ENCODE data around the gene VDR. TPM values are rescaled to one million over a fixed set of nuclear protein-coding genes. Genes with fewer than 3 reads are reported as not detected.

VDR gene
- total RNA-seq, 2 experiments from 2014 or later: 108 to 124 TPM

DNA sequence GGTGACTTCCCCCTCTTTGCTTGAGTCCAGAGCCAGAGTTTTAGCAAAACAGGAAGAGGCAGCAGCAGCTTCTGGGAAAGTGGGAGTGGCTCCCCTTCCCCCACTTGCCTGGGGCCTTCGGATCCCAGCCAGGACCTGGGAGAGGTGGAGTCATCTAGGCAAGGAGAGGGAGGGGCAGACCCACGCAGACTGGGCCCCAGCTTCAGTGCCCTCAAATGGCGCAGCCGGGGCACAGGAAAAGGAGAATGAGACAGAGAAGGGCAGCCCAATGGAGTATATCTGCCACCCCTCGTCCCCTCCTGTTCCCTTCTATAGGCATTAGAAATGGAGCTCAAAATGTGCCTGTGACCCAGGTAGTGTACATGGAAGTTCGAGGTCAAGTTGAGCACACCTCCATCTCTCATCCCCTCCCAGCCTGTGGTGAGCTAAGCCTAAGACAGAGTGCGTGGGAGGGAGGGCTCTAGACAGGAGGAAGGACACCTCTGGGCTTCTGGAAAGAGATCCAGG is 75.8 kb downstream of the VDR start:
- Mint-ChIP-seq H3K27me3 (no peaks in the 10 kb centered on the region), H3K9me3 (ENCODE audit: low read depth) (no peaks in the 10 kb centered on the region), H3K27ac (peak overlapping the region; percentile 92), H3K36me3 (ENCODE audit: low read depth) (peaks cover 2% of the 10 kb centered on the region), H3K4me3 (peak overlapping the region; percentile 71), H3K4me1 (peaks cover 91% of the 10 kb centered on the region)
- intact Hi-C loops (cut with DNase I, micrococcal nuclease): no loop called here
- POLR2A ChIA-PET: interaction anchor here (0.6 to 2.5 kb wide), 4 partner anchors 10 to 439 kb away, joined by 3 to 21 read pairs (median 3); no protein-coding TSS in a partner anchor
- DNase-seq: peak; percentile 55
- no peak for ATAC-seq
- CTCF ChIA-PET: interaction anchor here (0.7 to 14.5 kb wide), 11 partner anchors 9 to 253 kb away, joined by 3 to 303 read pairs (median 3); partner anchors contain the start of gene HDAC7

- DNase-seq: no peak
- ATAC-seq: no peak
- intact Hi-C loops (cut with DNase I, micrococcal nuclease): no loop called here
- H3K9me3 Mint-ChIP-seq (ENCODE audit: low read depth): no peaks in the 10 kb centered on the region
- peaks cover 91% of the 10 kb centered on the region for H3K4me1 Mint-ChIP-seq
- ChIA-PET CTCF (interaction anchor here (0.6 to 14.5 kb wide), 10 partner anchors 9 to 795 kb away, joined by 3 to 303 read pairs (median 4); partner anchors contain the start of gene HDAC7), POLR2A (interaction anchor here (0.8 to 2.5 kb wide), 2 partner anchors 9 to 14 kb away, joined by 3 to 21 read pairs; no protein-coding TSS in a partner anchor)
- peak overlapping the region; percentile 92 for H3K27ac Mint-ChIP-seq
- H3K4me3 Mint-ChIP-seq: peak overlapping the region; percentile 71
- no peaks in the 10 kb centered on the region for H3K27me3 Mint-ChIP-seq
- H3K36me3 Mint-ChIP-seq (ENCODE audit: low read depth): peaks cover 2% of the 10 kb centered on the region
Measured at GRCh38 chr12:47828008-47828975, 76.5 kb downstream of the VDR start.

DNA sequence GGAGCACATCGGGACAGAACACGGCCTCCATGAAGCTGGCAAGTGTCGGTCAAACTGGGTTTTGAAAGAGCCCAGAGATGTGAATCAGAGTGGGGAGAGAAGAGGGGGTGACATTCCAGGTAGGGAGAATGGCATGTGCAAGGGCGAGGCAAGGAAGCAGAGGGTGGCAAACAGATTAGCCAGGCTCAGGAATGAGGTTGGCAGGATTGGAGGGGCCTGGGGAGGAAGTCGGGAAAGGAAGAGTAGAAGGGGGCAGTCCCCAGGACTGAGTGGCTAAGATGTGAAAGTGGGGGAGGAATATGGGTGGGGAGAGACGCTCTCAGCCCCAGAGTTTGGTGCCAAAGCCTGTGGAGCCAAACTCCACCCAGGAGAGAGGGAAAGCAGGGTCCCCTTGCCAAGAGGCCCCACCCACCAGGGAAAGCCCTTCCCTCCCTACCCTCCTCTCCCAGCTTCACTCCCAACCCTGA is 79.6 kb downstream of the VDR start:
- ChIA-PET CTCF (interaction anchor here (1.0 to 1.9 kb wide), 3 partner anchors 8 to 46 kb away, joined by 5 to 14 read pairs (median 5); no protein-coding TSS in a partner anchor), POLR2A (no interaction called here)
- H3K4me1 Mint-ChIP-seq: peaks cover 92% of the 10 kb centered on the region
- H3K9me3 Mint-ChIP-seq (ENCODE audit: low read depth): no peaks in the 10 kb centered on the region
- peaks cover under 1% of the 10 kb centered on the region for H3K36me3 Mint-ChIP-seq (ENCODE audit: low read depth)
- ATAC-seq (no peak), DNase-seq (no peak)
- intact Hi-C loops (cut with DNase I, micrococcal nuclease): no loop called here
- H3K27me3 Mint-ChIP-seq: no peaks in the 10 kb centered on the region
- H3K27ac Mint-ChIP-seq: peak overlapping the region; percentile 91
- no peak overlapping the region for H3K4me3 Mint-ChIP-seq

GRCh38 chr12:47824635-47825034 is 80.2 kb downstream of the VDR start:
- intact Hi-C loops (cut with DNase I, micrococcal nuclease): loop anchor here in 1 of 2 experiments (5.0 kb wide), 1 partner anchor 1452 kb away; the partner anchor contains the start of gene SLC38A2
- Mint-ChIP-seq H3K9me3 (ENCODE audit: low read depth) (no peaks in the 10 kb centered on the region), H3K4me1 (peaks cover 88% of the 10 kb centered on the region), H3K36me3 (ENCODE audit: low read depth) (peaks cover 2% of the 10 kb centered on the region), H3K27ac (peak overlapping the region; percentile 91), H3K4me3 (no peak overlapping the region), H3K27me3 (no peaks in the 10 kb centered on the region)
- no peak for DNase-seq
- POLR2A ChIA-PET: interaction anchor here (0.6 to 1.0 kb wide), 3 partner anchors 9 to 101 kb away, joined by 3 to 6 read pairs (median 3); no protein-coding TSS in a partner anchor
- no peak for ATAC-seq
- CTCF ChIA-PET: interaction anchor here (0.7 to 1.9 kb wide), 5 partner anchors 9 to 83 kb away, joined by 4 to 14 read pairs (median 5); no protein-coding TSS in a partner anchor

GRCh38 chr12:47824198-47824597 is 80.6 kb downstream of the VDR start:
- no peaks in the 10 kb centered on the region for H3K9me3 Mint-ChIP-seq (ENCODE audit: low read depth)
- POLR2A ChIA-PET: interaction anchor here (0.6 to 1.0 kb wide), 3 partner anchors 9 to 100 kb away, joined by 3 to 6 read pairs (median 3); no protein-coding TSS in a partner anchor
- CTCF ChIA-PET: interaction anchor here (0.7 to 1.9 kb wide), 5 partner anchors 9 to 83 kb away, joined by 4 to 14 read pairs (median 5); no protein-coding TSS in a partner anchor
- peak overlapping the region; percentile 91 for H3K27ac Mint-ChIP-seq
- DNase-seq: peak; percentile 54
- no peaks in the 10 kb centered on the region for H3K27me3 Mint-ChIP-seq
- peaks cover 84% of the 10 kb centered on the region for H3K4me1 Mint-ChIP-seq
- peak; percentile 6 for ATAC-seq
- peaks cover 2% of the 10 kb centered on the region for H3K36me3 Mint-ChIP-seq (ENCODE audit: low read depth)
- no peak overlapping the region for H3K4me3 Mint-ChIP-seq
- intact Hi-C loops (cut with DNase I, micrococcal nuclease): loop anchor here in 1 of 2 experiments (5.0 kb wide), 1 partner anchor 1452 kb away; the partner anchor contains the start of gene SLC38A2

GRCh38 chr12:47823422-47824086 is 81.2 kb downstream of the VDR start:
- DNase-seq: no peak
- Mint-ChIP-seq H3K4me1 (peaks cover 77% of the 10 kb centered on the region), H3K36me3 (ENCODE audit: low read depth) (peaks cover 7% of the 10 kb centered on the region), H3K27me3 (no peaks in the 10 kb centered on the region), H3K4me3 (no peak overlapping the region), H3K27ac (peak overlapping the region; percentile 91), H3K9me3 (ENCODE audit: low read depth) (no peaks in the 10 kb centered on the region)
- intact Hi-C loops (cut with DNase I, micrococcal nuclease): loop anchor here in 1 of 2 experiments (5.0 kb wide), 1 partner anchor 1451 kb away; the partner anchor contains the start of gene SLC38A2
- ChIA-PET CTCF (interaction anchor here (0.5 to 7.1 kb wide), 5 partner anchors 8 to 939 kb away, joined by 3 to 117 read pairs (median 11); no protein-coding TSS in a partner anchor), POLR2A (interaction anchor here (1.0 to 7.3 kb wide), 2 partner anchors 10 kb away, joined by 3 to 90 read pairs; no protein-coding TSS in a partner anchor)
- ATAC-seq: no peak

DNA sequence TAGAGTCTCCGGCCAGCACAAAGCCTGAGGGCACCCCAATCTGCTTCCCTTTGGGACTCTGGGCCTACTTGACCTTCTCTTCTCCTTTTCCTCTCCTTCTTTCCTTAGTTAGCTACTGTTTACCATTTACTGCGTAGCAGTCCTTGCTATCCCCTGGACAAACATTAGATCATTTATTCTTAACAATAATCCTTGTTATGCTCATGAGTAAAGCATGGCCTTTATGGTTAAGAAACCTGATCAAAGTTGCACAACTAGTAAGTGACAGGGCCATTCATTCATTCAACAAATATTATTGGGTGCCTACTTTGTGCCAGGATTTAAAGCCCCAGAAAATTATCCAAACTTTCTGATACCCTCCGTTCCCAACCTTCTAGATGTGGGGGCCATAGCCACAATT is 81.9 kb downstream of the VDR start:
- no peak for ATAC-seq
- peak overlapping the region; percentile 81 for H3K27ac Mint-ChIP-seq
- no peak overlapping the region for H3K4me3 Mint-ChIP-seq
- H3K27me3 Mint-ChIP-seq: no peaks in the 10 kb centered on the region
- H3K4me1 Mint-ChIP-seq: peaks cover 74% of the 10 kb centered on the region
- ChIA-PET CTCF (interaction anchor here (0.5 to 7.1 kb wide), 6 partner anchors 9 to 940 kb away, joined by 3 to 117 read pairs (median 6); no protein-coding TSS in a partner anchor), POLR2A (interaction anchor here (1.0 to 7.3 kb wide), 2 partner anchors 9 to 11 kb away, joined by 4 to 90 read pairs; no protein-coding TSS in a partner anchor)
- no peaks in the 10 kb centered on the region for H3K9me3 Mint-ChIP-seq (ENCODE audit: low read depth)
- H3K36me3 Mint-ChIP-seq (ENCODE audit: low read depth): peaks cover 14% of the 10 kb centered on the region
- no peak for DNase-seq
- intact Hi-C loops (cut with DNase I, micrococcal nuclease): loop anchor here in 1 of 2 experiments (5.0 kb wide), 1 partner anchor 1451 kb away; the partner anchor contains the start of gene SLC38A2

- H3K4me3 Mint-ChIP-seq: peak overlapping the region; percentile 3
Measured at GRCh38 chr12:47822401-47822800, 82.4 kb downstream of the VDR start.

GRCh38 chr12:47821346-47821706 is 83.5 kb downstream of the VDR start:
- no peak for ATAC-seq

More at GRCh38 chr12:47822401-47822800, 82.4 kb downstream of the VDR start:
- H3K36me3 Mint-ChIP-seq (ENCODE audit: low read depth): peaks cover 19% of the 10 kb centered on the region
- ATAC-seq: no peak
- H3K9me3 Mint-ChIP-seq (ENCODE audit: low read depth): no peaks in the 10 kb centered on the region
- H3K27me3 Mint-ChIP-seq: no peaks in the 10 kb centered on the region
- peaks cover 73% of the 10 kb centered on the region for H3K4me1 Mint-ChIP-seq
- ChIA-PET CTCF (interaction anchor here (0.8 to 7.1 kb wide), 5 partner anchors 10 to 82 kb away, joined by 3 to 117 read pairs (median 8); no protein-coding TSS in a partner anchor), POLR2A (interaction anchor here (1.0 to 7.3 kb wide), 2 partner anchors 9 to 11 kb away, joined by 4 to 90 read pairs; no protein-coding TSS in a partner anchor)
- no peak for DNase-seq
- peak overlapping the region; percentile 81 for H3K27ac Mint-ChIP-seq
- intact Hi-C loops (cut with DNase I, micrococcal nuclease): loop anchor here in 1 of 2 experiments (5.0 kb wide), 1 partner anchor 1450 kb away; the partner anchor contains the start of gene SLC38A2

More at GRCh38 chr12:47821346-47821706, 83.5 kb downstream of the VDR start:
- Mint-ChIP-seq H3K36me3 (ENCODE audit: low read depth) (peaks cover 28% of the 10 kb centered on the region), H3K27me3 (no peaks in the 10 kb centered on the region), H3K27ac (peak overlapping the region; percentile 99), H3K9me3 (ENCODE audit: low read depth) (no peaks in the 10 kb centered on the region), H3K4me1 (peaks cover 68% of the 10 kb centered on the region), H3K4me3 (peak overlapping the region; percentile 93)
- no peak for DNase-seq
- ChIA-PET CTCF (interaction anchor here (1.0 to 7.1 kb wide), 4 partner anchors 11 to 18 kb away, joined by 3 to 117 read pairs (median 6); no protein-coding TSS in a partner anchor), POLR2A (interaction anchor here (1.6 to 7.3 kb wide), 2 partner anchors 12 to 13 kb away, joined by 7 to 90 read pairs; no protein-coding TSS in a partner anchor)
- intact Hi-C loops (cut with DNase I, micrococcal nuclease): loop anchor here in 1 of 2 experiments (5.0 kb wide), 1 partner anchor 1449 kb away; the partner anchor contains the start of gene SLC38A2
